ENCODE data around the gene MMP17. TPM values are rescaled to one million over a fixed set of nuclear protein-coding genes. Genes with fewer than 3 reads are reported as not detected.

MMP17 gene
- total and polyA plus RNA-seq, 2 of the 4 experiments (the other 2 are of a cell fraction): 1.4 to 11.8 TPM

DNA sequence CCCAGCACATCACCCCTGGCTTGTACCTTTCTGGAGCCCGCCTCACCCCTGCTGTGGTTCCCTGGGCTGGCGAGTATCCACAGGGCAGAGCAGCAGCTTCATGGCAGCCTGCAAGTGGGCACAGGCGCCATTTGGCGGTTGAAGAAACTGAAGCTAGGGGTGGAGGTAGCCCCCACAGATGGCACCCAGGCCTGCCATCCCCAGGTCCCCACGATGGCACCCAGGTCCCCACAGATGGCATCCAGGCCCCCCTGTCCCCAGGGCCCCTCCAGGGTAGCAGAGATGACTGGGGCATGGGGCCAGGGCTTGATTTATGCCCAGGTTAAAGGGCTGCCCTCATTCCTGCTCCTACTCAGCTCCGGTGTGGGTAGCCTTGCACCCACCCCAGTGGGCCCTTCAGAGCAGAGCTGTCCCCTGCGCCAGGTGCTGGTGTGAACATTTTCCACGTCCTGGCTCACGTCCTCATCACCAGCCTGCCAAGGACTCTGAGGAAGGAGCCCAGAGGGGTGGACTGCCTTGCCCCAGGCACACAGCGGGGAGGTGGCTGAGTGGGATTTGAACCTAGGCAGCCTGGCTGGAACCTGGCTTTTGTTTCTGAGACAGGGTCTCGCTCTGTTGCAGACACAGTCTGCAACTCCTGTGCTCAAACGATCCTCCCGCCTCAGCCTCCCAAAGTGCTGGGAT, 8.7 kb downstream of the MMP17 start:
- H3K56ac ChIP-seq (ENCODE audit: extremely low read depth, insufficient read depth, low read length): no peak overlapping the region
- H2BK5ac ChIP-seq (ENCODE audit: low read depth, low read length, poor library complexity, severe bottlenecking): no peak overlapping the region
- H3K79me1 ChIP-seq (ENCODE audit: low read depth in 1 of 2, low read length in 2 of 2): peaks cover 0 to 10% of the 10 kb centered on the region in 2 experiments; a peak in 1 of 4 replicates
- H3K9ac ChIP-seq (ENCODE audit: low read depth, low read length): no peak overlapping the region
- H4K8ac ChIP-seq (ENCODE audit: low read depth in 2 of 2, low read length in 2 of 2): no peak overlapping the region
- no peak overlapping the region for H2BK120ac ChIP-seq (ENCODE audit: low read depth, low read length)
- H2BK20ac ChIP-seq (ENCODE audit: low read depth, low read length): no peak overlapping the region
- no peak overlapping the region for H2BK15ac ChIP-seq (ENCODE audit: low read depth, low read length)
- no peak overlapping the region for H4K91ac ChIP-seq (ENCODE audit: insufficient read depth, low read depth, low read length)
- CTCF ChIA-PET: no interaction called here
- H3K18ac ChIP-seq (ENCODE audit: low read depth, low read length): no peak overlapping the region
- WGBS, 2 experiments (ENCODE audit: extremely low coverage in 2 of 2, insufficient read length in 1 of 2): 83% methylated on average over 4 of the region's 13 CpGs; no CpG with 5 or more reads in 1 of the 2 experiments
- no peaks in the 10 kb centered on the region for H3K9me3 ChIP-seq (ENCODE audit: control insufficient read depth, insufficient read depth, low read length)
- H3K4me1 ChIP-seq (ENCODE audit: control insufficient read depth, insufficient read depth, low read length): peaks cover 4% of the 10 kb centered on the region; the same call in 1 of the 2 replicates
- BruUV-seq (replicated peaks): no TSS peak
- H3K36me3 ChIP-seq (ENCODE audit: control insufficient read depth, insufficient read depth, low read length): peaks cover 7% of the 10 kb centered on the region; the same call in 1 of the 2 replicates
- H4K5ac ChIP-seq (ENCODE audit: low read depth, low read length): no peak overlapping the region
- H3K23ac ChIP-seq (ENCODE audit: low read depth, low read length): no peak overlapping the region
- in situ Hi-C loops (cut with MboI; ENCODE audit: low sequenced_read_pairs) (loop anchor here (25.0 kb wide), 1 partner anchor 725 kb away; no protein-coding TSS in a partner anchor), intact Hi-C loops (cut with micrococcal nuclease) (loop anchor here (10.0 kb wide), 1 partner anchor 118 kb away; no protein-coding TSS in a partner anchor), dilution Hi-C loops (cut with HindIII; ENCODE audit: low sequenced_read_pairs, unreplicated experiment) (no loop called here)
- H3K14ac ChIP-seq (replicated peaks; ENCODE audit: low read depth, low read length): no peak overlapping the region
- no peak overlapping the region for H3K27ac ChIP-seq (ENCODE audit: insufficient read depth, low read length)
- no peak overlapping the region for H2AK5ac ChIP-seq (ENCODE audit: low read depth, low read length)
- no peak overlapping the region for H3K4me3 ChIP-seq (ENCODE audit: insufficient read depth, low read depth, low read length)
- H3K4me2 ChIP-seq (ENCODE audit: low read depth, low read length): no peak overlapping the region
- no peaks in the 10 kb centered on the region; the same call in 1 of the 2 replicates for H4K20me1 ChIP-seq (ENCODE audit: insufficient read depth, low read length)
- no peak overlapping the region for H2AK9ac ChIP-seq (replicated peaks; ENCODE audit: low read depth, low read length, poor library complexity)
- no peaks in the 10 kb centered on the region for H3K27me3 ChIP-seq (ENCODE audit: control insufficient read depth, insufficient read depth, low read length)
- ATAC-seq (ENCODE audit: low read depth): no peak
- H3K4ac ChIP-seq (ENCODE audit: low read depth, low read length): no peak overlapping the region
- POLR2A ChIA-PET (ENCODE audit: unreplicated experiment): no interaction called here
- TF ChIP-seq FOS (IDR thresholded peaks at IDR 0.05; ENCODE audit: low read depth, low read length) (no peak), RCOR1 (IDR thresholded peaks at IDR 0.05; ENCODE audit: insufficient replicate concordance, low read length) (no peak), MAZ (IDR thresholded peaks at IDR 0.05; ENCODE audit: borderline replicate concordance, low read depth, low read length) (no peak), SMC3 (IDR thresholded peaks at IDR 0.05; ENCODE audit: low read depth, low read length) (no peak), RFX5 (IDR thresholded peaks at IDR 0.05; ENCODE audit: low read depth, low read length) (no peak), CHD1 (IDR thresholded peaks at IDR 0.05; ENCODE audit: low read depth, low read length) (no peak), NFE2L2 (IDR thresholded peaks at IDR 0.05; ENCODE audit: low read depth, low read length) (no peak)
- TF ChIP-seq, protein P1, sequence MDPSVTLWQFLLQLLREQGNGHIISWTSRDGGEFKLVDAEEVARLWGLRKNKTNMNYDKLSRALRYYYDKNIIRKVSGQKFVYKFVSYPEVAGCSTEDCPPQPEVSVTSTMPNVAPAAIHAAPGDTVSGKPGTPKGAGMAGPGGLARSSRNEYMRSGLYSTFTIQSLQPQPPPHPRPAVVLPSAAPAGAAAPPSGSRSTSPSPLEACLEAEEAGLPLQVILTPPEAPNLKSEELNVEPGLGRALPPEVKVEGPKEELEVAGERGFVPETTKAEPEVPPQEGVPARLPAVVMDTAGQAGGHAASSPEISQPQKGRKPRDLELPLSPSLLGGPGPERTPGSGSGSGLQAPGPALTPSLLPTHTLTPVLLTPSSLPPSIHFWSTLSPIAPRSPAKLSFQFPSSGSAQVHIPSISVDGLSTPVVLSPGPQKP (IDR thresholded peaks at IDR 0.05; ENCODE audit: borderline replicate concordance, low read depth, low read length): no peak
- TF ChIP-seq, protein P2, sequence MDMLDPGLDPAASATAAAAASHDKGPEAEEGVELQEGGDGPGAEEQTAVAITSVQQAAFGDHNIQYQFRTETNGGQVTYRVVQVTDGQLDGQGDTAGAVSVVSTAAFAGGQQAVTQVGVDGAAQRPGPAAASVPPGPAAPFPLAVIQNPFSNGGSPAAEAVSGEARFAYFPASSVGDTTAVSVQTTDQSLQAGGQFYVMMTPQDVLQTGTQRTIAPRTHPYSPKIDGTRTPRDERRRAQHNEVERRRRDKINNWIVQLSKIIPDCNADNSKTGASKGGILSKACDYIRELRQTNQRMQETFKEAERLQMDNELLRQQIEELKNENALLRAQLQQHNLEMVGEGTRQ (IDR thresholded peaks at IDR 0.05; ENCODE audit: low read depth, low read length): no peak
- no peak overlapping the region for H2AFZ ChIP-seq (replicated peaks; ENCODE audit: low read length, poor library complexity)
- DNase-seq: no peak
- H3K9me1 ChIP-seq (ENCODE audit: insufficient read depth, low read length): no peaks in the 10 kb centered on the region; the same call in 1 of the 2 replicates
